Measurements from ENCODE around the gene ATP4B. TPM values are rescaled to one million over a fixed set of nuclear protein-coding genes. Genes with fewer than 3 reads are reported as not detected.

ATP4B gene
- total RNA-seq, 4 donors from 2014 or later = not detected

DNA sequence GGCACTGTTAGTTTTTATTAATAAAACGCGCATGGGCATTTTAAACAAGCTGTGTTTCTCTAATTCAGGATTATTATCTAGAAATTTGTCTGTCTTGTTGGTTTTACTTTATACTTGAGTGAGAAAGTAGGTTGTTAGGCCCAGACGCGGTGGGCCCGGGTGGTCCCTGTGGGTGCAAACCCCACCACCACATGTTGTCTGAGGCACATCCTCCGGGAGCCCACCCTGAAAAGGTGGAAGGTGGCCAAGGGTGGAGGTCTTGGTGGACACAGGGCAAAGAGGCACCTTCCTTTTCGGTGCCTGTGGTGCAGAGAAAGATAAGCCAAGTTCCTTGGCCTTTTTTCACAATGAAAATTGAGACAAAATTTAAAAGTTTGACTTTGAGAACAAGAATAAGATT is 16.6 kb downstream of the ATP4B start:
- Histone ChIP-seq H3K4me1 (peaks cover 0 to 1% (median 0%) of the 10 kb centered on the region in 4 donors), H3K4me3 (no peak overlapping the region), H3K27me3 (no peaks in the 10 kb centered on the region), H3K36me3 (peaks cover 0 to 48% (median 3%) of the 10 kb centered on the region in 3 donors), H3K27ac (no peak overlapping the region), H3K9me3 (no peaks in the 10 kb centered on the region)
- DNase-seq = peak in 1 of 3 donors; percentile 33
- TF ChIP-seq, protein P1, sequence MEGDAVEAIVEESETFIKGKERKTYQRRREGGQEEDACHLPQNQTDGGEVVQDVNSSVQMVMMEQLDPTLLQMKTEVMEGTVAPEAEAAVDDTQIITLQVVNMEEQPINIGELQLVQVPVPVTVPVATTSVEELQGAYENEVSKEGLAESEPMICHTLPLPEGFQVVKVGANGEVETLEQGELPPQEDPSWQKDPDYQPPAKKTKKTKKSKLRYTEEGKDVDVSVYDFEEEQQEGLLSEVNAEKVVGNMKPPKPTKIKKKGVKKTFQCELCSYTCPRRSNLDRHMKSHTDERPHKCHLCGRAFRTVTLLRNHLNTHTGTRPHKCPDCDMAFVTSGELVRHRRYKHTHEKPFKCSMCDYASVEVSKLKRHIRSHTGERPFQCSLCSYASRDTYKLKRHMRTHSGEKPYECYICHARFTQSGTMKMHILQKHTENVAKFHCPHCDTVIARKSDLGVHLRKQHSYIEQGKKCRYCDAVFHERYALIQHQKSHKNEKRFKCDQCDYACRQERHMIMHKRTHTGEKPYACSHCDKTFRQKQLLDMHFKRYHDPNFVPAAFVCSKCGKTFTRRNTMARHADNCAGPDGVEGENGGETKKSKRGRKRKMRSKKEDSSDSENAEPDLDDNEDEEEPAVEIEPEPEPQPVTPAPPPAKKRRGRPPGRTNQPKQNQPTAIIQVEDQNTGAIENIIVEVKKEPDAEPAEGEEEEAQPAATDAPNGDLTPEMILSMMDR (IDR thresholded peaks at IDR 0.05) = no peak
- no peak for TF ChIP-seq POLR2A (IDR thresholded peaks at IDR 0.05)

DNA sequence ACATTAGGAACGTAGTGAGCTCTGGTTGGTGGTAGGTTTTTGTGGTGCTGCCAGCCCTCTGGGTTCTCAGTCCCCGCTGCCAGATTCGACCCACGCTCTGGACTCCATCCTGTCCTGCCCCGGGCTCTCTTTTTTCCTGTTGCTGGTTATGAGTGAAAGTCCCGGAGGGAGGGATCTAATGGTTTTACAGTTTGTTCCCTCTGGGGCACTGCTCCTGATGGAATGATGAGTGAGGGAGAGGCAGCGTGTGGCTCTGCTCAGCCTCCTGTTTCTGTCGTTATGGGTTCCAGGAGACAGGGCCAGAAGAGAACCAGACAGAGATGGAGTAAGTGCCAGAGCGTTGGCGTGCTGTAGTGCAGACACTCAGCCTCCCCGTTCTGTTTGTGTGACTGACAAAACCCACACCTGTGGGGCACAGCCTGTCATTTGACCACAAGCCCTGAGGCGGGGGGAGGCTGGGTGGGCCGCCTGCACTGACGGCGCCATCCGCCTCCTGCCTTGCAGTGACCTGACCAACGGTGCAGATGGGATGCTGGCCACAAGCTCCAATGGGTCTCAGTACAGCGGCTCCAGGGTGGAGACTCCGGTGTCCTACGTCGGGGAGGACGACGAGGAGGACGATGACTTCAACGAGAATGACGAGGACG is 18.3 kb downstream of the ATP4B start:
- no peak overlapping the region for H3K27ac ChIP-seq
- DNase-seq = peak in 2 of 3 donors; percentile 26 to 38
- H3K36me3 ChIP-seq = peaks cover 0 to 65% (median 3%) of the 10 kb centered on the region in 3 donors
- no peaks in the 10 kb centered on the region for H3K4me1 ChIP-seq
- TF ChIP-seq POLR2A (IDR thresholded peaks at IDR 0.05) = no peak
- TF ChIP-seq, protein P1 (IDR thresholded peaks at IDR 0.05) = no peak
- no peaks in the 10 kb centered on the region for H3K9me3 ChIP-seq
- no peaks in the 10 kb centered on the region for H3K27me3 ChIP-seq
- H3K4me3 ChIP-seq = no peak overlapping the region

DNA sequence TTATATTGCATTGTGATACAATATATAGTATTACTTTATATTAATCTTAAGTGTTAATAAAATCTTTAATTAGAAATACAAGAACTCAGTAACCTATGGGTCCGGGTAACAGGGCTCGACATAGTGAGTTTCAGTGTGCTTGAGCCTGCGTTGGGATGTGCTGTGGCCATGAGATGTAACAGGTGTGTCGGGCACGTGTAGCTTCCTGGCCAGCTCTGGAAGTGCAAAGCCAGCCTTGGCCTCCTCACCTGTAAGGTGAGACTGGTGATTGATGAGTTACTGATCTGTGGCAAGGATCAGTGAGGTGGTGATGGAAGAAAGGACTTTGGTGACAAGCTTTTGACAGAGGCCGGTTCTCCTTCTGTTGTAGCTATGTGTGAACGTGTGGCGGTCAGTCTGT is 19.2 kb downstream of the ATP4B start:
- Histone ChIP-seq H3K4me1 (no peaks in the 10 kb centered on the region), H3K36me3 (peaks cover 0 to 74% (median 3%) of the 10 kb centered on the region in 3 donors), H3K4me3 (no peak overlapping the region), H3K27me3 (no peaks in the 10 kb centered on the region), H3K9me3 (no peaks in the 10 kb centered on the region), H3K27ac (no peak overlapping the region)
- peak in 2 of 3 donors; percentile 7 to 27 for DNase-seq
- TF ChIP-seq, protein P1 (IDR thresholded peaks at IDR 0.05) = no peak
- TF ChIP-seq POLR2A (IDR thresholded peaks at IDR 0.05) = no peak

DNA sequence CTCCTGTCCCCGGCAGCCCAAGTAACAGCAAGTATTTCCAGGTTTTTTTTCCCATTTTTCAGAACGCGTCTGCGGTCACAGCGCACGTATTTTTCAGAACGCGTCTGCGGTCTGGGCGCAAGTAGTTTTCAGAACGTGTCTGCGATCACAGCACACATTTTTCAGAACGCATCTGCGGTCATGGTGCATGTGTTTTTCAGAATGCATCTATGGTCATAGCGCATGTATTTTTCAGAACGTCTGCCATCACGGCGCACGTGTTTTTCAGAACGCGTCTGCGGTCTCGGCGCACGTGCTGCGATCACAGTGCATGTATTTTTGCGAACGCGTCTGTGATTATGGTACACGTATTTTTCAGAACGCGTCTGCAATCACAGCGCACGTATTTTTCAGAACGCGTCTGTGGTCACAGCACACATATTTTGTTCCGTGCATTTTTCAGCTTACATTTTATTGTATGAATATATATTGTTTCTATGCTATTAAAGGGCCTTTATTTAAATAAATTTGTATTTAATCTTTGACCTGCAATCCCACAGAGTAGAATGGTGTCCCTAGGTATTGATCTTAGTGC is 19.7 kb downstream of the ATP4B start:
- Histone ChIP-seq H3K4me3 (no peak overlapping the region), H3K27ac (no peak overlapping the region), H3K36me3 (peaks cover 0 to 80% (median 3%) of the 10 kb centered on the region in 3 donors), H3K9me3 (no peaks in the 10 kb centered on the region), H3K27me3 (no peaks in the 10 kb centered on the region), H3K4me1 (no peaks in the 10 kb centered on the region)
- no peak for TF ChIP-seq POLR2A (IDR thresholded peaks at IDR 0.05)
- TF ChIP-seq, protein P1 (IDR thresholded peaks at IDR 0.05) = no peak
- DNase-seq = peak in 2 of 3 donors; percentile 34 to 37

GRCh38 chr13:113637262-113638160 is 20.5 kb downstream of the ATP4B start:
- H3K36me3 ChIP-seq = peaks cover 0 to 87% (median 3%) of the 10 kb centered on the region in 3 donors
- no peaks in the 10 kb centered on the region for H3K27me3 ChIP-seq
- H3K4me3 ChIP-seq = no peak overlapping the region
- no peaks in the 10 kb centered on the region for H3K9me3 ChIP-seq
- peak in 2 of 3 donors; percentile 31 to 34 for DNase-seq
- H3K27ac ChIP-seq = no peak overlapping the region
- no peak for TF ChIP-seq POLR2A (IDR thresholded peaks at IDR 0.05)
- TF ChIP-seq, protein P1 (IDR thresholded peaks at IDR 0.05) = no peak
- H3K4me1 ChIP-seq = no peaks in the 10 kb centered on the region
